HG03442 (cell line): ENCODE measurements around the gene MYH4.

ENCODE experiments used
- ATAC-seq: cut with Tn5 transposase; IDR thresholded peaks from one replicate; pipeline ENCODE4 v1.9.1; 2021; ENCODE audit warnings: mild to moderate bottlenecking, moderate library complexity; ENCODE audit not compliant: unreplicated experiment

The MYH4 gene

GRCh38 chr17:10421900-10422542 is 47.3 kb downstream of the MYH4 start, which contains the start of gene MYH8:
TSS of gene MYH8 (minus strand) at chr17:10421950. CDS start at chr17:10420227, 1,723 bp downstream.
- ATAC-seq = no peak

DNA sequence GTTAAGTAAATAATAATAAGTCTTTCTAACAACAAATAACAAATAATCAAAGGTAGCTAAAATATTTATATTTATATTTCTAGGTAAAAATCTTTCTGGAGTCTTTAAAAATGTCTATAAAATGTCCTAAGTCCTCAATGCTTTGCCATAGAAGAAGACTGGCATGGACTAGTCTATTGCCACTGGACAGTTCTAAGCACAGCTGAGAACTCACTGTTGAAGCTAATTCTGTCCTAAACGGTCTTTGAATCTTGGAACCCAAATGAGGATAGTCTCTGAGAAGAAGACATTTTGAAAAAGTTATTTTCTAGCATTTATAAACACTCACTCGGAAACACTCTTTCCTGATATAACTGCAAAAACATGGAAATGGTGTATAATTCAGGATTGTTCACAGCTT is 48.1 kb downstream of the MYH4 start:
- ATAC-seq = no peak

GRCh38 chr17:10420811-10421210 is 48.5 kb downstream of the MYH4 start:
- ATAC-seq = no peak

- ATAC-seq = no peak
Observed at GRCh38 chr17:10417431-10417830, 51.9 kb downstream of the MYH4 start.

GRCh38 chr17:10415161-10415560 is 54.2 kb downstream of the MYH4 start:
- ATAC-seq = no peak

GRCh38 chr17:10403589-10403988 is 65.8 kb downstream of the MYH4 start:
- ATAC-seq = no peak

GRCh38 chr17:10398352-10398751 is 71.0 kb downstream of the MYH4 start:
- ATAC-seq = no peak

GRCh38 chr17:10396524-10397163 is 72.7 kb downstream of the MYH4 start:
- ATAC-seq = no peak

DNA sequence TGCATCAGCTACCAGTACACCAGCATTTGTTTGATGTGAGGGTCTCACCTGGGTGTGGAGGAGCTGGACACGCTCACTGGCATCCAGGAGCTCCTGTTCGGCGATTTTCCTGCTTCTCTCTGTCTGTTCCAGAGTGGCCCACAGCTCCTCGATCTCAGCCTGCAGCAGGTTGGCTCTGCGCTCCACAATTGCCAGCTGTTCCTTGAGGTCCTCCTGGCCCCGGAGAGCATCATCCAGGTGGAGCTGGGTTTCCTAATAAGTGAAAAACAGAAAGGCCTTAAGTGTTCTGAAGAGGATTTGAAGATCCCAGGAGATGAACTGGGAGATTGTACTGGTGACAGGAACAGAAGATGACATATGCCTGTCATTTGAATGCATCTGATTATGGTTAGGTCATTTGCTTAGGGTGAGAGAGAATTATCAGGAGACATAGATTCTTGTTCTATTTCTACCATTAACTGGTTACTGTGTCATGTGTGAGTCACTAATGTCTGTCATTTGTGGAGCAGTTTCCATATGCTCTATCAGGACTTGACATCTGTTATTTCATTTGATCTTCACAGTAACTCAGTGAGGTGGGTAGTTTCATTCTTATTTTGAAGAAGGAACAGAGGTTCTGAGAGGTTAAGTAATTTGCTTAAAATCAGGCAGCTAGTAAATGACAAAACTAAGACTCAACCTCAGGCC is 75.0 kb downstream of the MYH4 start:
- ATAC-seq = no peak
